Small intestine (tissue), 7 donors: ENCODE measurements around the gene AZIN2. TPM values are rescaled to one million over a fixed set of nuclear protein-coding genes. Genes with fewer than 3 reads are reported as not detected.

Source experiments
- DNase-seq, 2 donors: peaks; one replicate each; pipeline versions ENCODE4 v3.0.0 to v3.0.0-alpha.2; 2013
- FAIRE-seq: peaks from 2 replicates; lab custom pipeline; 2012; peaks lifted over from hg19 to GRCh38; lab: Jason Lieb, UNC
- H3K27ac ChIP-seq, 3 donors: one replicate each; pipeline ENCODE4 v1.5.1; 2013; ENCODE audit warnings: low read length in 2 of 3, mild to moderate bottlenecking in 2 of 3, control low read depth in 1 of 3, inconsistent platforms in 1 of 3, low read depth in 1 of 3, moderate library complexity in 1 of 3
- H3K27me3 ChIP-seq, 3 donors: one replicate each; pipeline ENCODE4 v1.6.1; 2013; ENCODE audit warnings: low read length in 3 of 3, inconsistent platforms in 1 of 3; ENCODE audit not compliant: control insufficient read depth in 3 of 3, insufficient read depth in 3 of 3
- H3K36me3 ChIP-seq, 3 donors: one replicate each; pipeline ENCODE4 v1.6.1; 2013; ENCODE audit warnings: low read length in 3 of 3, inconsistent platforms in 1 of 3, low read depth in 1 of 3, mild to moderate bottlenecking in 1 of 3, moderate library complexity in 1 of 3; ENCODE audit not compliant: control insufficient read depth in 3 of 3, insufficient read depth in 2 of 3
- H3K4me1 ChIP-seq, 3 donors: one replicate each; pipeline ENCODE4 v1.6.1; 2013; ENCODE audit warnings: low read length in 2 of 3, inconsistent platforms in 1 of 3, low read depth in 1 of 3, mild to moderate bottlenecking in 1 of 3, moderate library complexity in 1 of 3; ENCODE audit not compliant: control insufficient read depth in 3 of 3, insufficient read depth in 2 of 3
- H3K4me3 ChIP-seq, 3 donors: one replicate each; pipeline ENCODE4 v1.5.1; 2013; ENCODE audit warnings: low read length in 3 of 3, control low read depth in 1 of 3, inconsistent platforms in 1 of 3, low read depth in 1 of 3, mild to moderate bottlenecking in 1 of 3, moderate library complexity in 1 of 3
- H3K9me3 ChIP-seq, 2 donors: one replicate each; pipeline ENCODE4 v1.6.1; 2013; ENCODE audit warnings: low read depth in 1 of 2, low read length in 1 of 2; ENCODE audit not compliant: control insufficient read depth in 2 of 2, insufficient read depth in 1 of 2
- WGBS, 3 donors: extraction: QIAGEN DNeasy Blood & Tissue Kit; methylation state at CpG; one replicate each; pipeline ENCODE4 v1.1.7; 2013; 5-methylcytosine and 5-hydroxymethylcytosine counted together
- polyA plus RNA-seq, 4 donors: library from polyadenylated mRNA; stranded (reverse) in 3 of 4; unstranded in 1 of 4; fragments of 200-250 nt in 3 of 4; fragments of 120-200 nt in 1 of 4; gene quantifications; one replicate each; pipeline versions ENCODE4 v1.2.1 to v1.2.3, GENCODE V29; 2013
- donor health status: healthy with polysubstance abuse.
- donor health status: control.
- donor health status: control.
- donor health status: Bipolar disorder and iron deficiency.
- donor health status: healthy.

The AZIN2 gene
- polyA plus RNA-seq, 4 donors = 1.1 to 1.6 (median 1.5) TPM; not detected in 1

- peak in 1 of 2 donors; percentile 32 for DNase-seq
- no peaks in the 10 kb centered on the region for H3K36me3 ChIP-seq
- peaks cover 0 to 35% (median 0%) of the 10 kb centered on the region in 3 donors for H3K27me3 ChIP-seq
- H3K27ac ChIP-seq = no peak overlapping the region
- no peaks in the 10 kb centered on the region for H3K9me3 ChIP-seq
- FAIRE-seq = no peak
- WGBS, 3 donors = 4 to 9% (median 6%) methylated on average over 35 of the region's 35 CpGs
- H3K4me3 ChIP-seq = peak overlapping the region; percentile 49 to 72 (median 68)
- H3K4me1 ChIP-seq = peaks cover 0 to 15% (median 4%) of the 10 kb centered on the region in 3 donors
Observed at GRCh38 chr1:33081554-33082305, 777 bp downstream of the AZIN2 start.

- no peak overlapping the region for H3K27ac ChIP-seq
- DNase-seq (no peak), FAIRE-seq (no peak)
- no peaks in the 10 kb centered on the region for H3K36me3 ChIP-seq
- H3K9me3 ChIP-seq = no peaks in the 10 kb centered on the region
- H3K27me3 ChIP-seq = peaks cover 0 to 35% (median 0%) of the 10 kb centered on the region in 3 donors
- WGBS, 3 donors = 74 to 92% (median 79%) methylated on average over 6 of the region's 6 CpGs
- H3K4me1 ChIP-seq = peaks cover 0 to 15% (median 4%) of the 10 kb centered on the region in 3 donors
- no peak overlapping the region for H3K4me3 ChIP-seq
Observed at GRCh38 chr1:33082575-33083108, 1.7 kb downstream of the AZIN2 start.

- Histone ChIP-seq H3K27ac (no peak overlapping the region), H3K4me1 (peaks cover 0 to 15% (median 1%) of the 10 kb centered on the region in 3 donors), H3K27me3 (peaks cover 0 to 35% (median 0%) of the 10 kb centered on the region in 3 donors), H3K4me3 (no peak overlapping the region), H3K36me3 (no peaks in the 10 kb centered on the region), H3K9me3 (no peaks in the 10 kb centered on the region)
- no peak for FAIRE-seq
- no peak for DNase-seq
- 77 to 87% (median 84%) methylated on average over 4 of the region's 4 CpGs for WGBS, 3 donors
Observed at GRCh38 chr1:33085332-33085731, 4.4 kb downstream of the AZIN2 start.

- H3K27ac ChIP-seq = no peak overlapping the region
- no peak overlapping the region for H3K4me3 ChIP-seq
- H3K27me3 ChIP-seq = peaks cover 0 to 30% (median 0%) of the 10 kb centered on the region in 3 donors
- no peaks in the 10 kb centered on the region for H3K9me3 ChIP-seq
- FAIRE-seq = no peak
- no peaks in the 10 kb centered on the region for H3K36me3 ChIP-seq
- DNase-seq = peak; percentile 67 to 75
- H3K4me1 ChIP-seq = peaks cover 0 to 7% (median 0%) of the 10 kb centered on the region in 3 donors
- 19 to 29% (median 27%) methylated on average over 12 of the region's 12 CpGs for WGBS, 3 donors
Observed at GRCh38 chr1:33086384-33086850, 5.5 kb downstream of the AZIN2 start.

- FAIRE-seq (no peak), DNase-seq (no peak)
- Histone ChIP-seq H3K36me3 (no peaks in the 10 kb centered on the region), H3K27ac (no peak overlapping the region), H3K4me3 (no peak overlapping the region), H3K4me1 (no peaks in the 10 kb centered on the region), H3K9me3 (no peaks in the 10 kb centered on the region), H3K27me3 (peaks cover 0 to 19% (median 0%) of the 10 kb centered on the region in 3 donors)
- 73 to 78% (median 74%) methylated on average over 6 of the region's 6 CpGs for WGBS, 3 donors
Observed at GRCh38 chr1:33087677-33088076, 6.7 kb downstream of the AZIN2 start.

GRCh38 chr1:33088119-33088906 lies 7.4 kb downstream of the AZIN2 start:
- H3K27ac ChIP-seq = no peak overlapping the region

GRCh38 chr1:33089457-33089856 lies 8.5 kb downstream of the AZIN2 start:
- H3K9me3 ChIP-seq = no peaks in the 10 kb centered on the region
- no peak for FAIRE-seq
- WGBS, 3 donors = 39 to 70% (median 52%) methylated on average over 2 of the region's 2 CpGs
- H3K4me3 ChIP-seq = no peak overlapping the region
- DNase-seq = no peak
- H3K36me3 ChIP-seq = no peaks in the 10 kb centered on the region
- H3K4me1 ChIP-seq = no peaks in the 10 kb centered on the region
- H3K27me3 ChIP-seq = peaks cover 0 to 4% (median 0%) of the 10 kb centered on the region in 3 donors
- no peak overlapping the region for H3K27ac ChIP-seq

More at GRCh38 chr1:33088119-33088906, 7.4 kb downstream of the AZIN2 start:
- WGBS, 3 donors = 66 to 71% (median 70%) methylated on average over 9 of the region's 9 CpGs
- Histone ChIP-seq H3K4me1 (no peaks in the 10 kb centered on the region), H3K27me3 (peaks cover 0 to 12% (median 0%) of the 10 kb centered on the region in 3 donors), H3K9me3 (no peaks in the 10 kb centered on the region), H3K4me3 (no peak overlapping the region), H3K36me3 (no peaks in the 10 kb centered on the region)
- DNase-seq (no peak), FAIRE-seq (no peak)

- no peaks in the 10 kb centered on the region for H3K4me1 ChIP-seq
- no peaks in the 10 kb centered on the region for H3K36me3 ChIP-seq
- H3K9me3 ChIP-seq = no peaks in the 10 kb centered on the region
- no peak overlapping the region for H3K4me3 ChIP-seq
- no peak overlapping the region for H3K27ac ChIP-seq
- FAIRE-seq (no peak), DNase-seq (no peak)
- 84 to 90% (median 90%) methylated on average over 10 of the region's 10 CpGs for WGBS, 3 donors
- no peaks in the 10 kb centered on the region for H3K27me3 ChIP-seq
Observed at GRCh38 chr1:33092438-33092837, 11.5 kb downstream of the AZIN2 start.
